ENCODE measurements around the gene MIB1. TPM values are rescaled to one million over a fixed set of nuclear protein-coding genes. Genes with fewer than 3 reads are reported as not detected.

MIB1 gene

GRCh38 chr18:21918693-21919092 lies 178.1 kb downstream of the MIB1 start:
- Histone ChIP-seq H3K4me2 (ENCODE audit: low read length) (no peak overlapping the region), H3K4me1 (ENCODE audit: control insufficient read depth, insufficient read depth, low read length) (no peaks in the 10 kb centered on the region), H3K4me3 (ENCODE audit: low read length) (no peak overlapping the region), H3K9ac (ENCODE audit: low read depth, low read length) (no peak overlapping the region), H3K9me3 (replicated peaks; ENCODE audit: low read length) (no peaks in the 10 kb centered on the region), H3K27me3 (ENCODE audit: control insufficient read depth, insufficient read depth, low read length) (no peaks in the 10 kb centered on the region), H3K36me3 (ENCODE audit: insufficient read depth, low read length) (no peaks in the 10 kb centered on the region)

Small RNAs within 50 kb of the gene (small RNA-seq; reads per million reads assigned to genes)
- gene AC103987.3, result not detected
- gene RF00019, result not detected
- gene RF00045, result 0.63 reads per million
- 0.21 reads per million for gene RF01241
- gene RN7SL233P, result not detected
- gene RNU6-1038P, result 0.35 reads per million
